Measurements from ENCODE around the gene DOCK9. TPM values are rescaled to one million over a fixed set of nuclear protein-coding genes. Genes with fewer than 3 reads are reported as not detected.

Gene DOCK9
- total RNA-seq, 1 experiment from 2014 or later = 36.6 TPM

DNA sequence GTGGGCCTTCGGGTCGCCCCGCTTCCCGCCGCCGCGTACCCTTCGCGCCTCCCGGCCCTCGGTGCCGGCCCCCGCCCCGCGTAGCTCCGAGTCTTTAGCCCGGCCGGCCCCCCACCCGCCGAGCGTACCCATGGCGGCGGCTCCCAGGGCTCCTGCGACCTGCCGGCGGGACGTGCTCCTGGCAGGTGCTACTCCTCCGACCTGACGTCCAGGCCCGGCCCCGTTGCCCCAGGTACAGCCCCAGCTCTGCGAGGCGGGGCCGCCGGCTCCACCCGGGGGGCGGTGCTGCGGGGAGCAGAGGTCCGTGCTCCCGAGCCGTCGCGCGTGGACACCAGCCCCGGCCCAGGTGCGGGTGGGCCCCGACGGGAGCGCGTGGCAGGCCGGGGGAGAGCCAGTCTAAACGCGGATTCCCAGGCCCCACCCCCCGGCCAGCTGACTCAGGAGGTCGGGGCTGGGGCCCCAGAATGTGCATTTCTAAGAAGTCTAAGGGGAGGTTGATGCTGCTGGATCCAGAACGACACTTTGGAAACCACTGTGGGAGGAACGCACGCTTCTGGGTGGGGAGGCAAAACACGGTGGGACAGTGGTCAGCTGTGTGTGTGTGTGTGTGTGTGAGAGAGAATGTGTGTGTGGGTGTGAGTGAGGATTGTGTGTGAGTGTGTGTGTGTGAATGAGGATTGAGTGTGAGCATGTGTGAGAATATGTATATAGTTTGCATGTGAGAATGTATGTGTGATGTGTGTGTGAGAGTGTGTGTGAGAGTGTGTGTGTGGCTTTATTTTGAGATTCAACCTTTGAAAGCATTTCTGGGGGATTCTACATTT is 225.2 kb downstream of the DOCK9 start, which contains the start of gene SLC15A1 (continued):
- TF ChIP-seq, protein P1, sequence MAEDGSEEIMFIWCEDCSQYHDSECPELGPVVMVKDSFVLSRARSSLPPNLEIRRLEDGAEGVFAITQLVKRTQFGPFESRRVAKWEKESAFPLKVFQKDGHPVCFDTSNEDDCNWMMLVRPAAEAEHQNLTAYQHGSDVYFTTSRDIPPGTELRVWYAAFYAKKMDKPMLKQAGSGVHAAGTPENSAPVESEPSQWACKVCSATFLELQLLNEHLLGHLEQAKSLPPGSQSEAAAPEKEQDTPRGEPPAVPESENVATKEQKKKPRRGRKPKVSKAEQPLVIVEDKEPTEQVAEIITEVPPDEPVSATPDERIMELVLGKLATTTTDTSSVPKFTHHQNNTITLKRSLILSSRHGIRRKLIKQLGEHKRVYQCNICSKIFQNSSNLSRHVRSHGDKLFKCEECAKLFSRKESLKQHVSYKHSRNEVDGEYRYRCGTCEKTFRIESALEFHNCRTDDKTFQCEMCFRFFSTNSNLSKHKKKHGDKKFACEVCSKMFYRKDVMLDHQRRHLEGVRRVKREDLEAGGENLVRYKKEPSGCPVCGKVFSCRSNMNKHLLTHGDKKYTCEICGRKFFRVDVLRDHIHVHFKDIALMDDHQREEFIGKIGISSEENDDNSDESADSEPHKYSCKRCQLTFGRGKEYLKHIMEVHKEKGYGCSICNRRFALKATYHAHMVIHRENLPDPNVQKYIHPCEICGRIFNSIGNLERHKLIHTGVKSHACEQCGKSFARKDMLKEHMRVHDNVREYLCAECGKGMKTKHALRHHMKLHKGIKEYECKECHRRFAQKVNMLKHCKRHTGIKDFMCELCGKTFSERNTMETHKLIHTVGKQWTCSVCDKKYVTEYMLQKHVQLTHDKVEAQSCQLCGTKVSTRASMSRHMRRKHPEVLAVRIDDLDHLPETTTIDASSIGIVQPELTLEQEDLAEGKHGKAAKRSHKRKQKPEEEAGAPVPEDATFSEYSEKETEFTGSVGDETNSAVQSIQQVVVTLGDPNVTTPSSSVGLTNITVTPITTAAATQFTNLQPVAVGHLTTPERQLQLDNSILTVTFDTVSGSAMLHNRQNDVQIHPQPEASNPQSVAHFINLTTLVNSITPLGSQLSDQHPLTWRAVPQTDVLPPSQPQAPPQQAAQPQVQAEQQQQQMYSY (CRISPR knock-in tag; IDR thresholded peaks at IDR 0.05) = no peak
- TF ChIP-seq ZNF671 (CRISPR knock-in tag; IDR thresholded peaks at IDR 0.05) = no peak
- peak; percentile 15; the same call in 1 of the 2 replicates for TF ChIP-seq FOXP1 (CRISPR knock-in tag; IDR thresholded peaks at IDR 0.05; ENCODE audit: borderline replicate concordance)
- no peak for TF ChIP-seq ZNF121 (CRISPR knock-in tag; IDR thresholded peaks at IDR 0.05)
- no peak for TF ChIP-seq JAZF1 (CRISPR knock-in tag; IDR thresholded peaks at IDR 0.05)
- TF ChIP-seq GRHL2 (CRISPR knock-in tag; IDR thresholded peaks at IDR 0.05; ENCODE audit: insufficient replicate concordance, severe bottlenecking) = no peak
- no peak for TF ChIP-seq NR3C1 (CRISPR knock-in tag; conservative IDR thresholded peaks at IDR 0.05; ENCODE audit: low read depth)
- no peak for TF ChIP-seq MXD4 (CRISPR knock-in tag; IDR thresholded peaks at IDR 0.05; ENCODE audit: borderline replicate concordance)
- no peak for TF ChIP-seq GABPB1 (CRISPR knock-in tag; IDR thresholded peaks at IDR 0.05)
- TF ChIP-seq, protein P2, sequence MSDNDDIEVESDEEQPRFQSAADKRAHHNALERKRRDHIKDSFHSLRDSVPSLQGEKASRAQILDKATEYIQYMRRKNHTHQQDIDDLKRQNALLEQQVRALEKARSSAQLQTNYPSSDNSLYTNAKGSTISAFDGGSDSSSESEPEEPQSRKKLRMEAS (CRISPR knock-in tag; IDR thresholded peaks at IDR 0.05) = peak; percentile 57; the same call in 1 of the 2 replicates
- peak; percentile 58; the same call in 1 of the 2 replicates for TF ChIP-seq MYBL2 (CRISPR knock-in tag; IDR thresholded peaks at IDR 0.05)
- TF ChIP-seq FOXK1 (CRISPR knock-in tag; IDR thresholded peaks at IDR 0.05) = no peak
- TF ChIP-seq, protein P3, sequence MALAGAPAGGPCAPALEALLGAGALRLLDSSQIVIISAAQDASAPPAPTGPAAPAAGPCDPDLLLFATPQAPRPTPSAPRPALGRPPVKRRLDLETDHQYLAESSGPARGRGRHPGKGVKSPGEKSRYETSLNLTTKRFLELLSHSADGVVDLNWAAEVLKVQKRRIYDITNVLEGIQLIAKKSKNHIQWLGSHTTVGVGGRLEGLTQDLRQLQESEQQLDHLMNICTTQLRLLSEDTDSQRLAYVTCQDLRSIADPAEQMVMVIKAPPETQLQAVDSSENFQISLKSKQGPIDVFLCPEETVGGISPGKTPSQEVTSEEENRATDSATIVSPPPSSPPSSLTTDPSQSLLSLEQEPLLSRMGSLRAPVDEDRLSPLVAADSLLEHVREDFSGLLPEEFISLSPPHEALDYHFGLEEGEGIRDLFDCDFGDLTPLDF (CRISPR knock-in tag; IDR thresholded peaks at IDR 0.05) = no peak
- TF ChIP-seq TEAD4 (CRISPR knock-in tag; IDR thresholded peaks at IDR 0.05) = no peak
- 0 out of 2 replicates have a peak, but pooled peaks have one; percentile 6 for TF ChIP-seq NFYB (CRISPR knock-in tag; conservative IDR thresholded peaks at IDR 0.05; ENCODE audit: low read depth)
- 0 out of 2 replicates have a peak, but pooled peaks have one; percentile 74 for TF ChIP-seq ELF4 (CRISPR knock-in tag; IDR thresholded peaks at IDR 0.05; ENCODE audit: low read depth)
- no peak for TF ChIP-seq SMAD3 (CRISPR knock-in tag; IDR thresholded peaks at IDR 0.05; ENCODE audit: borderline replicate concordance)
- TF ChIP-seq GTF2I (CRISPR knock-in tag; conservative IDR thresholded peaks at IDR 0.05) = no peak

DNA sequence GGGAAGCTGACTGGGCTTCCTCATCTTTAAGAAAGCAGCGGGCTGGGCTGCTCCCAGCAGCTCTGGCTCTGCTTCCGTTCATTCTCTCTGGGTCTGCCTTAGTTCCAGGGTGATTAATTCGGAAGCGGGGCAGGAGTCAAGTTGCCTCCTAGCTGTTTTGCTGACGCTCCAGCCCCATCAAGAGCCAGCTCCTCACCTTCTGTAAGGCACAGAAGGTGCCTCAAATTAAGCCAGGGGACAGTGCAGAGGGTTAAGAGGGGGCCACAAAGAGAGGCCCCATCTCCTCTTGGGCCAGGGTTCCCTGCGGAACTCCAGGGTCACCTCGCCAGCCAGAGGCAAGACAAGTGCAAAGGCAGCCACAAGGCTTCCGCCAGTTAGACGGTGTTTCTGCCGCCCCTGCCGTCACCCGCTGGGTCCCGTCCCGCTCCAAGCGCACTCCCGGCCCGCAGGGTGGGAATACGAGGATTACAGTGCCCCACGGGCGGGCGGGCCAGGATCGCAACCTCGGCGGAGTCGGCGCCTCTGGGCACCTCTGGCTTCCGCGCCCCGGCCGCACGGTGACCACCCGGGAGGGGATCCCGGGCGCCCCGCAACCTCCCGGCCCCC is 225.9 kb downstream of the DOCK9 start:
- peak overlapping the region; percentile 70 for H3K4me3 Mint-ChIP-seq
- TF ChIP-seq ZNF423 (CRISPR knock-in tag; IDR thresholded peaks at IDR 0.05) (peak; percentile 4; the same call in 1 of the 2 replicates), TCF7 (CRISPR knock-in tag; IDR thresholded peaks at IDR 0.05; ENCODE audit: low read depth) (no peak)
- TF ChIP-seq, protein P4, sequence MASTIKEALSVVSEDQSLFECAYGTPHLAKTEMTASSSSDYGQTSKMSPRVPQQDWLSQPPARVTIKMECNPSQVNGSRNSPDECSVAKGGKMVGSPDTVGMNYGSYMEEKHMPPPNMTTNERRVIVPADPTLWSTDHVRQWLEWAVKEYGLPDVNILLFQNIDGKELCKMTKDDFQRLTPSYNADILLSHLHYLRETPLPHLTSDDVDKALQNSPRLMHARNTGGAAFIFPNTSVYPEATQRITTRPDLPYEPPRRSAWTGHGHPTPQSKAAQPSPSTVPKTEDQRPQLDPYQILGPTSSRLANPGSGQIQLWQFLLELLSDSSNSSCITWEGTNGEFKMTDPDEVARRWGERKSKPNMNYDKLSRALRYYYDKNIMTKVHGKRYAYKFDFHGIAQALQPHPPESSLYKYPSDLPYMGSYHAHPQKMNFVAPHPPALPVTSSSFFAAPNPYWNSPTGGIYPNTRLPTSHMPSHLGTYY (CRISPR knock-in tag; IDR thresholded peaks at IDR 0.05) = no peak
- TF ChIP-seq, protein P5, sequence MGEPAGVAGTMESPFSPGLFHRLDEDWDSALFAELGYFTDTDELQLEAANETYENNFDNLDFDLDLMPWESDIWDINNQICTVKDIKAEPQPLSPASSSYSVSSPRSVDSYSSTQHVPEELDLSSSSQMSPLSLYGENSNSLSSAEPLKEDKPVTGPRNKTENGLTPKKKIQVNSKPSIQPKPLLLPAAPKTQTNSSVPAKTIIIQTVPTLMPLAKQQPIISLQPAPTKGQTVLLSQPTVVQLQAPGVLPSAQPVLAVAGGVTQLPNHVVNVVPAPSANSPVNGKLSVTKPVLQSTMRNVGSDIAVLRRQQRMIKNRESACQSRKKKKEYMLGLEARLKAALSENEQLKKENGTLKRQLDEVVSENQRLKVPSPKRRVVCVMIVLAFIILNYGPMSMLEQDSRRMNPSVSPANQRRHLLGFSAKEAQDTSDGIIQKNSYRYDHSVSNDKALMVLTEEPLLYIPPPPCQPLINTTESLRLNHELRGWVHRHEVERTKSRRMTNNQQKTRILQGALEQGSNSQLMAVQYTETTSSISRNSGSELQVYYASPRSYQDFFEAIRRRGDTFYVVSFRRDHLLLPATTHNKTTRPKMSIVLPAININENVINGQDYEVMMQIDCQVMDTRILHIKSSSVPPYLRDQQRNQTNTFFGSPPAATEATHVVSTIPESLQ (CRISPR knock-in tag; IDR thresholded peaks at IDR 0.05) = no peak
- TF ChIP-seq, protein P6, sequence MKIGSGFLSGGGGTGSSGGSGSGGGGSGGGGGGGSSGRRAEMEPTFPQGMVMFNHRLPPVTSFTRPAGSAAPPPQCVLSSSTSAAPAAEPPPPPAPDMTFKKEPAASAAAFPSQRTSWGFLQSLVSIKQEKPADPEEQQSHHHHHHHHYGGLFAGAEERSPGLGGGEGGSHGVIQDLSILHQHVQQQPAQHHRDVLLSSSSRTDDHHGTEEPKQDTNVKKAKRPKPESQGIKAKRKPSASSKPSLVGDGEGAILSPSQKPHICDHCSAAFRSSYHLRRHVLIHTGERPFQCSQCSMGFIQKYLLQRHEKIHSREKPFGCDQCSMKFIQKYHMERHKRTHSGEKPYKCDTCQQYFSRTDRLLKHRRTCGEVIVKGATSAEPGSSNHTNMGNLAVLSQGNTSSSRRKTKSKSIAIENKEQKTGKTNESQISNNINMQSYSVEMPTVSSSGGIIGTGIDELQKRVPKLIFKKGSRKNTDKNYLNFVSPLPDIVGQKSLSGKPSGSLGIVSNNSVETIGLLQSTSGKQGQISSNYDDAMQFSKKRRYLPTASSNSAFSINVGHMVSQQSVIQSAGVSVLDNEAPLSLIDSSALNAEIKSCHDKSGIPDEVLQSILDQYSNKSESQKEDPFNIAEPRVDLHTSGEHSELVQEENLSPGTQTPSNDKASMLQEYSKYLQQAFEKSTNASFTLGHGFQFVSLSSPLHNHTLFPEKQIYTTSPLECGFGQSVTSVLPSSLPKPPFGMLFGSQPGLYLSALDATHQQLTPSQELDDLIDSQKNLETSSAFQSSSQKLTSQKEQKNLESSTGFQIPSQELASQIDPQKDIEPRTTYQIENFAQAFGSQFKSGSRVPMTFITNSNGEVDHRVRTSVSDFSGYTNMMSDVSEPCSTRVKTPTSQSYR (CRISPR knock-in tag; IDR thresholded peaks at IDR 0.05) = no peak

More for the DNA sequence above, 225.9 kb downstream of the DOCK9 start:
- DNase-seq (ENCODE audit: low spot score) = peak; percentile 54
- H3K4me1 Mint-ChIP-seq = peaks cover 15% of the 10 kb centered on the region
- peaks cover 19% of the 10 kb centered on the region for H3K9me3 Mint-ChIP-seq
- CTCF ChIA-PET = interaction anchor here (0.9 to 2.2 kb wide), 10 partner anchors 10 to 307 kb away, joined by 3 to 9 read pairs (median 3); no protein-coding TSS in a partner anchor
- POLR2A ChIA-PET = no interaction called here
- peaks cover 33% of the 10 kb centered on the region for H3K27me3 Mint-ChIP-seq (ENCODE audit: low read depth)
- H3K27ac Mint-ChIP-seq = no peak overlapping the region
- peak; percentile 62 for ATAC-seq
- H3K36me3 Mint-ChIP-seq = peaks cover 5% of the 10 kb centered on the region; the same call in 1 of the 2 replicates

All from WTC11 (cell line).